Right cardiac atrium (tissue), 5 donors: ENCODE measurements around the gene CALML4. TPM values are rescaled to one million over a fixed set of nuclear protein-coding genes. Genes with fewer than 3 reads are reported as not detected.
A peak's percentile ranks its signal among the peaks of the same experiment; 100 is the strongest.

Experiments
- ATAC-seq, 2 donors: fragments of 200-7000 bp; cut with Tn5 transposase; one replicate each; pipeline versions ENCODE4 v1.8.0 to v1.9.1; 2020; ENCODE audit warnings: moderate library complexity in 2 of 2, mild to moderate bottlenecking in 1 of 2
- DNase-seq, 3 donors: peaks; one replicate each; pipeline ENCODE4 v3.0.0-alpha.2; 2020
- H3K27ac ChIP-seq: one replicate; pipeline ENCODE4 v1.5.1; 2013; ENCODE audit warnings: mild to moderate bottlenecking, low read length, control low read depth, moderate library complexity
- H3K27me3 ChIP-seq: one replicate; pipeline ENCODE4 v1.6.1; 2013; ENCODE audit not compliant: control insufficient read depth, insufficient read depth
- H3K4me1 ChIP-seq: one replicate; pipeline ENCODE4 v1.6.1; 2013; ENCODE audit warnings: low read length; ENCODE audit not compliant: control insufficient read depth, insufficient read depth
- H3K4me3 ChIP-seq: one replicate; pipeline ENCODE4 v1.5.1; 2013; ENCODE audit warnings: low read length, control low read depth
- H3K9me3 ChIP-seq: one replicate; pipeline ENCODE4 v1.6.1; 2013; ENCODE audit warnings: low read length; ENCODE audit not compliant: control insufficient read depth
- WGBS: extraction: QIAGEN DNeasy Blood & Tissue Kit; methylation state at CpG from one replicate; pipeline ENCODE4 v1.1.7; 2013; 5-methylcytosine and 5-hydroxymethylcytosine counted together
- intact Hi-C, 4 donors: fragments of 100-400 bp; cut with DNase I; formaldehyde crosslinking; loops; one replicate each; pipeline versions ENCODE4 v1.11.0 to v1.14.0; 2022 to 2023
- polyA plus RNA-seq: library from polyadenylated mRNA; stranded (reverse); fragments of 200-250 nt; gene quantifications from one replicate; pipeline ENCODE4 v1.2.3, GENCODE V29; 2013
- total RNA-seq, 4 donors: library from RNA; stranded (reverse); fragmentation: NEBNext Ultra II Directional; extraction: Animal tissue kit (Norgen Biotek cat#: 25700); gene quantifications; one replicate each; pipeline ENCODE4 v1.2.1, GENCODE V29; 2021
- donor health status: healthy with polysubstance abuse.
- donor health status: DM: no; HTN: yes; CAD: no.
- donor health status: DM: no; HTN: no; CAD: no.
- donor health status: DM: no; HTN: yes; CAD: no; lungs with severe emphysema.
- donor health status: DM: yes; HTN: yes; CAD: no.

The CALML4 gene
- total and polyA plus RNA-seq, 5 donors, result 1.5 to 2.4 (median 1.8) TPM

DNA sequence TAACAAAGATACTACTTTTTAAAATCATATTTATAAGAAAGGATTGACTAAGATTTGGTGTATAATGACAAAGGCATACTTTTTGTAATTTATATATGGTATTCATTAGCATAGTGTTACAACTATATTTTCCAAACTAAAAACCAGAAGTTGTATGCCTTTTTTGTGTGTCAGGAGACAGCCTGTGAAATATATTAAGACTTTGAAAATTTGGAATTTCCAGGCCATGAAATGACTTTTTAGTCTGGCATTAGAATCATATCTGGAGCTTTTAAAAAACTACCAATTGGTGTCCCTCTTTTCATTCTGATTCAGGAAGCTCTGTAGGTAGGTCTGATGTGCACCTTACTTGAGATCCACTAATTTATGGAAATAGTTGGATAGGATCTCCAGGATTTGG lies 41.9 kb downstream of the CALML4 start:
- no peaks in the 10 kb centered on the region for H3K4me1 ChIP-seq
- H3K4me3 ChIP-seq, result no peak overlapping the region
- intact Hi-C loops, result no loop called here
- H3K27ac ChIP-seq, result no peak overlapping the region
- H3K9me3 ChIP-seq, result no peaks in the 10 kb centered on the region
- DNase-seq (no peak), ATAC-seq (no peak)
- H3K27me3 ChIP-seq, result no peaks in the 10 kb centered on the region

DNA sequence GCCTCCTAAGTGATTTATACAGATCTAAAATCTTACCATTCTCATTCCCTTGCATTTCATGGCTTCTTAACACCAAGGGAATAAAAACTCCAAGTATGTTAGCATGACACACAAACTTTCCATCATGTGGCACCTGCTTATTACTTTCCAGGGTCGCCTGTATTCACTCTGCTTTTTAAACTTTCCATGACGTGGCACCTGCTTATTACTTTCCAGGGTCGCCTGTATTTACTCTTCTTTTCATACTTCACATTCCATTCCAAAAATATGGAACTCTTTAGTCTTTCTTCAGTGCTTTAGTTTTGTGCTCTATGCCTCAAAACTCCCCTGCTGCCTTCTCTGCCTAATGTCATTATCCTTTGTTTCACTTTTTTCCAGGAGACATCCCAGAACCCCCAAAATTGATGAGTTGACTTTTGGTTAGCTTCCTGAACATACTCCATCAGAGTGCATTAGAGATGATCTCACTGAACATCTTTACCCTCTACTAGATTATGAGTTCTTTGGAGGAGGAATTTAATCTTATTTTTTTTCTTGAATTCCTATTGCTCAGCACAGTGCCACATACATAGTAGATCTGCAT lies 47.0 kb downstream of the CALML4 start:
- DNase-seq, result no peak
- intact Hi-C loops, result loop anchor here in 3 of 4 donors (5.0 to 10.0 kb wide), 2 partner anchors 103 to 291 kb away; partner anchors contain the start of gene PIAS1 (in 2 of the 3)
- H3K4me3 ChIP-seq, result no peak overlapping the region
- no peaks in the 10 kb centered on the region for H3K9me3 ChIP-seq
- ATAC-seq, result no peak
- H3K27ac ChIP-seq, result no peak overlapping the region
- H3K4me1 ChIP-seq, result no peaks in the 10 kb centered on the region
- WGBS, result 55% methylated on average over 3 of the region's 3 CpGs
- no peaks in the 10 kb centered on the region for H3K27me3 ChIP-seq

DNA sequence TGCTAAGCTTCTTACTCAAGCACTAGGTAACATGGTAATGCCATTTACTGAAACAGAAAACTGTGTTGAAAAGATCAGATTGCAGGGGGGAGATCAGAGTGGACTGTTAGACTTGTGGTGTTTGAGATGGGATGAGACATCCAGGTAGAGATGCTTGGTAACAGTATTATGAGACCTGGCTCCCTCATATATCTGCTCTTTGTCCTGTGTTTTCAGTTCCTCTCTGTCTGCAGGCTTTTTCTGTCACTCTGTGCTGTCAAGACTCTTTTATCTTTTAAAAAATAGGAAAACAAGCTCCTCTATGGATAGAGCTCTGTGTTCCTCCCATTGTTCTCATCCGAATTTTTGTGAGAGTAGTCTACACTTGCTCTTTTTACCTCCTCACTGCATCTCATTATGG lies 48.1 kb downstream of the CALML4 start:
- Histone ChIP-seq H3K27me3 (no peaks in the 10 kb centered on the region), H3K27ac (no peak overlapping the region), H3K4me3 (no peak overlapping the region), H3K4me1 (no peaks in the 10 kb centered on the region), H3K9me3 (no peaks in the 10 kb centered on the region)
- ATAC-seq (no peak), DNase-seq (no peak)
- intact Hi-C loops, result loop anchor here in 3 of 4 donors (5.0 to 10.0 kb wide), 2 partner anchors 102 to 290 kb away; partner anchors contain the start of gene PIAS1 (in 2 of the 3)
- WGBS, result 0% methylated on average over 1 of the region's 1 CpG

DNA sequence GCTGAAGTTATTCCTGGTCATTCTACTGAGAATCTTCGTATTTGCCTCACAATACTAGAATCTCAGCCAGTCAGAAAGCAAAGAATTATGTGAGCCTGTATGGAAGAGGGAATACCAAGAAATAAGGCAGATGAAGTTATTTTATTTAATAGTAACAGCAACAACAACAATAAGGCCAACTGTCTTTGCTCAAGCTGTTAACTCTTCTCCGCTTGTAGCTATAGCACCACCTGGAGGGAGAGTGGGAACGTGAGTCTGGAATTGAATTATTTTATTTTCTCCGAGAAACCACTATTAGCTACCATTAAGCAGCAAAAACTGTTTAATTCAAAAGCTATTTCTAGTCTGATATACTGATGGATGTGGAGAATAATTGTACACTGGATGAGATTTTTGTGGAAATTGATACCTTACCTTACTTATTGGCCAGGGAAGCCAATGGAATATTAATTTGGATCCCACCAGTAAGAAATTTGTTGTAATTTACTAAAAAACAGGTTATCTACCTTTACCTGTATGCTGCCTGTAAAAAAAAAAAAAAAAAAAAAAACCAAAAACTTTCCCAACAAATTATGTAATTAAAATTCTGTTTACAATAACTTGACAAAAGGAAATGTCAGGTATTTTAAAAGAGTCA lies 50.1 kb downstream of the CALML4 start:
- Histone ChIP-seq H3K4me3 (no peak overlapping the region), H3K27me3 (no peaks in the 10 kb centered on the region), H3K27ac (no peak overlapping the region), H3K4me1 (no peaks in the 10 kb centered on the region), H3K9me3 (no peaks in the 10 kb centered on the region)
- DNase-seq (peak in 2 of 3 donors; percentile 27 to 46), ATAC-seq (peak; percentile 47 to 69)
- intact Hi-C loops, result loop anchor here (2.0 to 10.0 kb wide), 3 partner anchors 100 to 292 kb away; partner anchors contain the start of gene PIAS1 (in 2 of the 4)
- WGBS, result 27% methylated on average over 4 of the region's 4 CpGs

DNA sequence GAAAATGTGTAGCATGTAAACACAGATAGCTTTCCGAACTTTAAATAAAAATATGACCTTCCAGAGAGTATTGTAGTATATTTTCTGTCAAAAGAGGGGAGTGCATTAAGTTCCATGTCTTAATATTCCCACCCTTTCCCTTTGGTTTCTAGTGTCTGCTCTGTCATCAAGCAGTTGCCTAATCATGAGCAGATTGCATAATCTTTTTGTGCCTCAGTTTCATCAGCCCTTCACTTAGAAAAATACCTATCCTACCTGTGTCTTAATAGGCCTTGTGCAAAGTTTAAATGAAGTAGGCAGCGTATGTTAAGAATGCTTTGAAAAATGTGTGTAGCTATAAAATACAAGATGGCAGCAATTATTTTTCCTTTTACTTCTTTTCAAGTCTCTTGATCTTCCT lies 52.8 kb downstream of the CALML4 start:
- Histone ChIP-seq H3K27ac (no peak overlapping the region), H3K4me1 (no peaks in the 10 kb centered on the region), H3K4me3 (no peak overlapping the region), H3K9me3 (no peaks in the 10 kb centered on the region), H3K27me3 (no peaks in the 10 kb centered on the region)
- no peak for ATAC-seq
- DNase-seq, result no peak
- WGBS, result 96% methylated on average over 2 of the region's 2 CpGs
- intact Hi-C loops, result loop anchor here in 2 of 4 donors (10.0 kb wide), 1 partner anchor 98 kb away; the partner anchor contains the start of gene PIAS1 (in 2 of the 2)

DNA sequence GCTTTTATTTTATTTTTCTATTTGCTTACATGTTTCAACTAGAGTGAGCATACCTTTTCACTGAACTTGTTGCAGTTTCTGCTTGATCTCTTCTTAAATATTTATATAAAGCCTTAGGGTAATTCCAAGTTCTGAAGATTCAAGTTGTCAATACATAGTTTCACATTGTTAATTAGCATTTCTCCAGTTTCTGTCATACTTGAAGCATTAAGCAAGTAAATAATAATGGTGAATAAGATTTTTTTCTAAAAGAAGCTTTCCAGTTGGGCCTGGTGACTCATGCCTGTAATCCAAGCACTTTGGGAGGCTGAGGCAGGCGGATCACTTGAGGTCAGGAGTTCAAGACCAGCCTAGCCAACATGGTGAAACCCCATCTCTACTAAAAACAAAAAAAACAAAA lies 53.9 kb downstream of the CALML4 start:
- H3K9me3 ChIP-seq, result no peaks in the 10 kb centered on the region
- DNase-seq (no peak), ATAC-seq (no peak)
- H3K4me3 ChIP-seq, result no peak overlapping the region
- intact Hi-C loops, result loop anchor here in 2 of 4 donors (10.0 kb wide), 1 partner anchor 96 kb away; the partner anchor contains the start of gene PIAS1 (in 2 of the 2)
- H3K27me3 ChIP-seq, result no peaks in the 10 kb centered on the region
- WGBS, result 100% methylated on average over 1 of the region's 1 CpG
- H3K27ac ChIP-seq, result no peak overlapping the region
- no peaks in the 10 kb centered on the region for H3K4me1 ChIP-seq

DNA sequence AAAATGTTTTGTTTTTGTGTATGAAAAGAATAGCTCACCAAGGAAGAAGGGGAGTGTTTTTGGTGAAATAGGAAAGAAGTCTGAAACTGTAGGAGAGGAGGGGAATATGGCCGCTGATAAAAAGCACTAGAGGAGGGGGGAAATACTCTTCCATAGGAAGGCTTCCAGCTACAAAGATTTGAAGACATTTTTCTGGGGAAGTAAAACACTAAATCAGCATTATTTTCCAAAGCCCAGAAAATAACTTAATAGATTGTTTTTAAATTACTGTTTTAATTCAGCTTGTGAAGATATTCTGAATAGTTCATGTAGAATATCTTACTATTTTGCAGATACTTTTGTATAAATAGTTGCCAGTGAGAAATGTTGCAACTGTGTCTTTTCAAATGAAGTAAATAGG lies 54.9 kb downstream of the CALML4 start:
- no peaks in the 10 kb centered on the region for H3K27me3 ChIP-seq
- H3K4me3 ChIP-seq, result no peak overlapping the region
- H3K27ac ChIP-seq, result no peak overlapping the region
- no peaks in the 10 kb centered on the region for H3K9me3 ChIP-seq
- H3K4me1 ChIP-seq, result no peaks in the 10 kb centered on the region
- intact Hi-C loops, result loop anchor here in 2 of 4 donors (10.0 kb wide), 1 partner anchor 95 kb away; the partner anchor contains the start of gene PIAS1 (in 2 of the 2)
- WGBS, result 83% methylated on average over 1 of the region's 1 CpG
- ATAC-seq (no peak), DNase-seq (no peak)

DNA sequence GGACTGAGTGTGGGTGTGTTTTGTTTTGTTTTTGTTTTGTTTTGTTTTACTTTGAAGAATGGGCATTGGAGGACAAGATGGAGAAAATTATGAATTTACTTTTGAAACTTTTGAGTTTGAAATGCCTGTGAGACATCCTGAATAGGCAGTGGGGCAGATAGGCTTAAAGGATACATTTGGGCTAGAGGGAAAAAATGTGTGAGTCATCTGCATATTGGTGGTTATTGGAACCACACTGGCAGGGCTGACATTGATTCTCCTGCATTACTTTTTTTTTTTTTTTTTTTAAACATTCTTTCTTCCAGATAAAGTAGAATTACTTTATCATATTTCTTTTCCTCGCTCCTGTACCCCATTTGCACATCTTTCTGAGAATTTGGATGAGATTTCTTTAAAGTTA lies 56.1 kb downstream of the CALML4 start:
- Histone ChIP-seq H3K9me3 (no peaks in the 10 kb centered on the region), H3K27ac (no peak overlapping the region), H3K4me3 (no peak overlapping the region), H3K4me1 (no peaks in the 10 kb centered on the region), H3K27me3 (no peaks in the 10 kb centered on the region)
- WGBS, result 96% methylated on average over 1 of the region's 1 CpG
- ATAC-seq, result no peak
- no peak for DNase-seq
- intact Hi-C loops, result no loop called here

DNA sequence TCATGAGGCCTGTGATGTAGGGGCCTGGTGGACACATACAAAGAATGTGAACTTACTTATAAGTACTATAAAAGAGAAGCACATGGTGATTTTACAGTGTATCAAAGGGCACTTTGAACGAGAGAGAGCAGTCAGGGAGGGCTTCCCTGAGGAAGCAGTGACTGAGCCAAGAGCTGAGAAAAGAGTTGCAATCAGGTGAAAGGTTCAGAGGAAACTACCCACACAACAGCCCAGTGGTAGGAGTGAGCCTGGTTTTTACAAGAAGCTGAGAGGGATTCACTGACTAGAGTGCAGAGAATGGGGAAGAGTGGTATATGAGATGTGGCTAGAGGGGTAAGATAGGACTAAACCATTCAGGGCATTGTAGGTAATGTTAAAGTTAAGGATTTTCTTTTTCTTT lies 57.1 kb downstream of the CALML4 start:
- no peak for ATAC-seq
- intact Hi-C loops, result no loop called here

DNA sequence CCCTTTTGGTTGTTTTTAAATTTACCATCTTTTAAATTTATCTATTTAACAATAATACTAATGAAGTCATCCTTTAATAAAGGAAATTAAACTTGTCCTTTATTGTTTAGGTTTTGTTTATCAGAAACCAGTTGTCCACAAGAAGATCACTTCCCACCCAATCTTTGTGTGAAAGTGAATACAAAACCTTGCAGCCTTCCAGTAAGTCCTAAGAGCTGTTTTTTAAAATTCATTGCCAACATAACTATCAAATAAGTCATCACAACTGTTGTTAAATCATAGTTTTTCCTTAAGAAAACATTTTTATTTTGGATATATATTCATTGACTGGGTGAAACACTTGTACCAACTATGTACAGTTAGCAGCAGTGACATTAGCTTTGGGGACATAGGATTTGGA lies 59.4 kb downstream of the CALML4 start:
- ATAC-seq (no peak), DNase-seq (no peak)
- Histone ChIP-seq H3K4me1 (no peaks in the 10 kb centered on the region), H3K27me3 (no peaks in the 10 kb centered on the region), H3K4me3 (no peak overlapping the region), H3K27ac (no peak overlapping the region), H3K9me3 (no peaks in the 10 kb centered on the region)
- intact Hi-C loops, result no loop called here

More for the DNA sequence above, 57.1 kb downstream of the CALML4 start:
- no peaks in the 10 kb centered on the region for H3K4me1 ChIP-seq
- H3K27ac ChIP-seq, result no peak overlapping the region
- H3K9me3 ChIP-seq, result no peaks in the 10 kb centered on the region
- DNase-seq, result no peak
- H3K27me3 ChIP-seq, result no peaks in the 10 kb centered on the region
- H3K4me3 ChIP-seq, result no peak overlapping the region
- 94% methylated on average over 1 of the region's 1 CpG for WGBS

DNA sequence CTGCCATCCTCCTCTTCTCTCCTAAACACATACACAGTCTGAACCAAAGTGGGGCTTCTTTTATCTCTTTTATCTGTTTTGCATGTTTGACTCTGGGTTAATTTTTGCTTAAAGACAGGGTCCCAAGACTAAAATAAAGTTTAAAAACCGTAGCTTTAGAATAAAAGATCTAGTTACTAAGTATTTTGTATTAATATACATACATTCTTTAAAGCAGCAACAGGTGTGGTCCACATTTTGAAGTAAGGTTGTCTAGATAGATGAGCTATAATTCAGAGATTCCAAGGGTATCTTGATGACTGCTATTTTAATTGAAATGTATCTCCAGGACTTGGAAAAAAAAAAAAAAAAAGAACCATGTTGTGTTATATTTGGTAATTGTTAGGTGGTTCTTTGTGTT lies 61.3 kb downstream of the CALML4 start:
- no peak overlapping the region for H3K27ac ChIP-seq
- no peaks in the 10 kb centered on the region for H3K9me3 ChIP-seq
- intact Hi-C loops, result no loop called here
- H3K27me3 ChIP-seq, result no peaks in the 10 kb centered on the region
- H3K4me3 ChIP-seq, result no peak overlapping the region
- DNase-seq (no peak), ATAC-seq (no peak)
- WGBS, result 90% methylated on average over 1 of the region's 1 CpG
- no peaks in the 10 kb centered on the region for H3K4me1 ChIP-seq
